Measurements from ENCODE around the gene ALDH1L1. TPM values are rescaled to one million over a fixed set of nuclear protein-coding genes. Genes with fewer than 3 reads are reported as not detected.

ALDH1L1 gene
- polyA plus RNA-seq, 2 donors = 3.6 to 5.0 TPM

DNA sequence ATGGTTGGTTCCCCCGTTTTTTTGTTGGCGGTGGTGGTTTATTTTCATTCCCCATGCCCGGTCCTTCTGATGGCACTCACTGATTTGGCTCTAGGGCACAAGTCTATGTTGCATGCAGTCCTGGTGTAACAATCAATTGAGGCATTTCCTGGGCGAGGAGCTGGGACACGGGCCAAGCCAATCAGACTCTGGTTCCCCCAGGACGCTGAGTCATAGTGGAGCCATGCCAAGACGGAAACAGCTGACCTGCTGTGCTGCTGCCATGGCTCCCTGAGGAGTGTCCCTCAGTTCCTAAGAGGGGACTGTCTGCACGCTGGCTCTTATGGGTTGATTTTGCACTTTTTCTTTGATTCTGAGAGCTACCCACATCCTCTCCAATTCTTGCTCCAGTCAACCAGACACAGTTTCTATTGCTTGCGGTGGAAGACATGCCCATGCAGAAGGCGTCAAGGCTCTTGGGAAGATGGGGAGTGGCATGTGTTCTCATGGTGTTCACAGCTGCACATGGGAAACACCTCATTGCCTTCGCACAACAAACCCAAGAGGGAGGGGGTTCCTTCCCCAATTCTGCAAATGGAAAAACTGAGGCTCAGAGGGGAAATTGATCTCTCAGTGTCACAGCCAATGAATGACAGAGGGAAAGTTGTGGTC is 28.3 kb upstream of the ALDH1L1 start:
- Histone ChIP-seq H3K27ac (ENCODE audit: low read depth in 2 of 2, low read length in 1 of 2) (no peak overlapping the region), H3K4me3 (ENCODE audit: low read depth in 1 of 2, low read length in 2 of 2) (no peak overlapping the region), H3K4me1 (ENCODE audit: control insufficient read depth in 2 of 2, insufficient read depth in 2 of 2, low read length in 1 of 2) (peaks cover 0 to 5% of the 10 kb centered on the region in 2 donors), H3K36me3 (ENCODE audit: control insufficient read depth in 2 of 2, insufficient read depth in 2 of 2, low read length in 1 of 2) (no peaks in the 10 kb centered on the region), H3K27me3 (ENCODE audit: control insufficient read depth in 1 of 2, insufficient read depth in 2 of 2, low read length in 2 of 2) (no peaks in the 10 kb centered on the region), H3K9me3 (ENCODE audit: control insufficient read depth in 2 of 2, insufficient read depth in 1 of 2, low read depth in 1 of 2, low read length in 1 of 2) (peaks cover 0 to 4% of the 10 kb centered on the region in 2 donors)
- 50 to 55% methylated on average over 11 of the region's 11 CpGs for WGBS, 2 donors

DNA sequence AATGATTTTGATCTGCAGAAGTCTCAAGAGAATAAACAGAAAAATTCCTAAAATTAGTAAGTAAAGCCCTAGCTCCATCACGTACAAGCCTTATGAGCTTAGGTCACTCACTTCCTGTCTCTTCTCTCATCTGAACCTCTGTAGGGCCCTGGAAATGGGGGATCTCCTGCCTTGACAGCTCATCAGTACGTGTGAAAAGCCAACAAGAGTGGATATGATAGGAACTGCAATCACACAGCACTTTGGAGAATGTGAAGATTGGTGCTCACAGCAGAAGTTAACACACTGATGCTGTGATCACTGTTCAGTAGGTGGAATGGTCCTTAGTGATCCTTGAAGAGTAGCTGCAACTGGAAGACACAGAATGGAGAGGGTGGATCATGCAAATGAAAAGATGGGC is 27.8 kb upstream of the ALDH1L1 start:
- H3K9me3 ChIP-seq (ENCODE audit: control insufficient read depth in 2 of 2, insufficient read depth in 1 of 2, low read depth in 1 of 2, low read length in 1 of 2) = peaks cover 0 to 4% of the 10 kb centered on the region in 2 donors

GRCh38 chr3:126207166-126207565 is 26.8 kb upstream of the ALDH1L1 start:
- Histone ChIP-seq H3K4me3 (ENCODE audit: low read depth in 1 of 2, low read length in 2 of 2) (no peak overlapping the region), H3K27ac (ENCODE audit: low read depth in 2 of 2, low read length in 1 of 2) (no peak overlapping the region), H3K36me3 (ENCODE audit: control insufficient read depth in 2 of 2, insufficient read depth in 2 of 2, low read length in 1 of 2) (no peaks in the 10 kb centered on the region), H3K27me3 (ENCODE audit: control insufficient read depth in 1 of 2, insufficient read depth in 2 of 2, low read length in 2 of 2) (no peaks in the 10 kb centered on the region), H3K9me3 (ENCODE audit: control insufficient read depth in 2 of 2, insufficient read depth in 1 of 2, low read depth in 1 of 2, low read length in 1 of 2) (peaks cover 0 to 4% of the 10 kb centered on the region in 2 donors), H3K4me1 (ENCODE audit: control insufficient read depth in 2 of 2, insufficient read depth in 2 of 2, low read length in 1 of 2) (no peaks in the 10 kb centered on the region)
- WGBS, 2 donors = 94 to 97% methylated on average over 5 of the region's 5 CpGs

More for the DNA sequence above, 27.8 kb upstream of the ALDH1L1 start:
- Histone ChIP-seq H3K4me3 (ENCODE audit: low read depth in 1 of 2, low read length in 2 of 2) (no peak overlapping the region), H3K36me3 (ENCODE audit: control insufficient read depth in 2 of 2, insufficient read depth in 2 of 2, low read length in 1 of 2) (no peaks in the 10 kb centered on the region), H3K4me1 (ENCODE audit: control insufficient read depth in 2 of 2, insufficient read depth in 2 of 2, low read length in 1 of 2) (no peaks in the 10 kb centered on the region), H3K27me3 (ENCODE audit: control insufficient read depth in 1 of 2, insufficient read depth in 2 of 2, low read length in 2 of 2) (no peaks in the 10 kb centered on the region), H3K27ac (ENCODE audit: low read depth in 2 of 2, low read length in 1 of 2) (no peak overlapping the region)
- WGBS, 2 donors = 65 to 67% methylated on average over 2 of the region's 2 CpGs

DNA sequence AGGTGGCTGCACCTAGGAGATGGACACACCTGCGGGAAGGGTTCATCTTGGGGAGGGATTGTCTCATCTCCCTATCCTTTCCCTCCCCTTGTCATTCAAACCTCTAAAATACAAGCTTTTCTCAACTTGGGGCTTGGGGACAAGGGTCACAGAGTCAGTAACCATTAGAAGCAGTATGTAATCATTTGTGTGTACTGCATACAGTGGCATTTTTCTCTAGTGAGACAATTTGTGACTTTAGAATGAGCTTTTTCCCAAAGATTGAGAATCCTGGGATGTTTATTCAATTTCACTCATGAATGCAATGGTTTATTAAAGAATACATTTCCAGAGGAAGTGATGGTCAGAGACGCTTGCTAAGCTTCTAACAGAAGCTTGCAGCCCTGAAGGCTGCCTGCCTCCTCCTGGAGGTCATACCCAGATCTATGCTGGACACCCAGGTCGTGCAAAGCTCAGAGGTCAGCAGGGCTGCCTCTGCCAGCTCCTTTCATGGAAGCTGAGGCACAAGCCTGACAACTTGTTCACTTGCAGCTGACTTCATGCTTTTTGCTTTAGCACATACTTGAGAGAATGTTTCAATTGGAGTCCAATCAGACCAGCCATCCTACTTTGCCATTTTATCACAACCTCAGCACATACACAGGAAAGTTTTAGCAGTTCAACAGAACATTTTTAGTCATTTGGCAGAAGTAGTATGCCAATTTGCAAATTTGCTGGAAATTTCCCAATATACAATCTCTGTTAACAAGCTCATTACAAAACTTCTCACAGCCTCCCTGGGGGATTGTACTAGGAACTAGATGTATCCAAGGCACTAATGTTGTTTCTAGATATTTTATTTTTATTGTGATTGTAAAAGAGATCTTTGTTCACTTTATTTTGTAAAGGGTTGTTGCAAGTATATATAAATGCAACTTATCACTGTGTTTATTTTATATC is 25.6 kb upstream of the ALDH1L1 start:
- no peaks in the 10 kb centered on the region for H3K27me3 ChIP-seq (ENCODE audit: control insufficient read depth in 1 of 2, insufficient read depth in 2 of 2, low read length in 2 of 2)
- 64 to 73% methylated on average over 3 of the region's 3 CpGs for WGBS, 2 donors
- H3K27ac ChIP-seq (ENCODE audit: low read depth in 2 of 2, low read length in 1 of 2) = no peak overlapping the region
- H3K36me3 ChIP-seq (ENCODE audit: control insufficient read depth in 2 of 2, insufficient read depth in 2 of 2, low read length in 1 of 2) = no peaks in the 10 kb centered on the region
- no peak overlapping the region for H3K4me3 ChIP-seq (ENCODE audit: low read depth in 1 of 2, low read length in 2 of 2)
- peaks cover 0 to 4% of the 10 kb centered on the region in 2 donors for H3K9me3 ChIP-seq (ENCODE audit: control insufficient read depth in 2 of 2, insufficient read depth in 1 of 2, low read depth in 1 of 2, low read length in 1 of 2)
- H3K4me1 ChIP-seq (ENCODE audit: control insufficient read depth in 2 of 2, insufficient read depth in 2 of 2, low read length in 1 of 2) = no peaks in the 10 kb centered on the region

DNA sequence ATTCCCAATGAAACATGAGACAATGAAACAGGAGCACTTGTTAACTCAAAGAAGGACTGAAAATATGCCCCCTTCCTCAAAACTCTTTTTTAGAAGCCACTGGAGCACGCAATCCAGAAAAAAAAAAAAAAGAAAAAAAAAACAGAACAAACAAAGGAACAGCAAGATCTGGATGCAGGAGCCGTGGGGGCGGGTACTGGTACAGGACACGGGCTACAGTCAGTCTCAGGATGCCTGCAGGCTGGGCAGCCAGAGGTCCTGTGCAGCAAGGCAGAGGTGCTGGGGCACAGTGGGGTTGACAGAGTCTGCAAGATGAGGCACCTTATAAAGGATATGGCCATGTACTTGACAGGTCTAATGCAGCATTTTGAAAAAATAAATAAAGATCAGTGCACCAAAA is 22.3 kb upstream of the ALDH1L1 start:
- 58 to 64% methylated on average over 4 of the region's 4 CpGs for WGBS, 2 donors
- H3K36me3 ChIP-seq (ENCODE audit: control insufficient read depth in 2 of 2, insufficient read depth in 2 of 2, low read length in 1 of 2) = no peaks in the 10 kb centered on the region

DNA sequence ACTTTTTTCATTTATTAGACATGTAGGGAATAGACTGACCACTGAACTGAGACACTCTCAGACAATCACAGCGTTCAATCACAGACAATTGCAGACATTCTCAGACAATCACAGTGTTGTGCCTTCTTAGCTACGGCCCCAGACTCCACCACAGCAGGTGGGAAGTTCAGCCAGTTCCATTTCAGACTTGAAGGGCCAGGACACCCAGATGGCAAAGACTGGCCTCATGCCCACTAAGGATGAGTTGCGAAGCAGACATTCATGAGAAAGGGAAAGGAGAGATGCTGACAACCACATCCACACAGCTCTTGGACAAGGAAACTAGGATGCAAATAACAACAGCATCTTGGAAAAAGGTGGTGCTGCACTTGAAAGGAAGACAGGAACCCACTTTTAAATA is 21.9 kb upstream of the ALDH1L1 start:
- Histone ChIP-seq H3K36me3 (ENCODE audit: control insufficient read depth in 2 of 2, insufficient read depth in 2 of 2, low read length in 1 of 2) (no peaks in the 10 kb centered on the region), H3K27ac (ENCODE audit: low read depth in 2 of 2, low read length in 1 of 2) (no peak overlapping the region), H3K27me3 (ENCODE audit: control insufficient read depth in 1 of 2, insufficient read depth in 2 of 2, low read length in 2 of 2) (no peaks in the 10 kb centered on the region), H3K4me1 (ENCODE audit: control insufficient read depth in 2 of 2, insufficient read depth in 2 of 2, low read length in 1 of 2) (no peaks in the 10 kb centered on the region), H3K4me3 (ENCODE audit: low read depth in 1 of 2, low read length in 2 of 2) (no peak overlapping the region), H3K9me3 (ENCODE audit: control insufficient read depth in 2 of 2, insufficient read depth in 1 of 2, low read depth in 1 of 2, low read length in 1 of 2) (no peaks in the 10 kb centered on the region)
- WGBS, 2 donors = 64 to 72% methylated on average over 3 of the region's 3 CpGs

More for the DNA sequence above, 22.3 kb upstream of the ALDH1L1 start:
- H3K27ac ChIP-seq (ENCODE audit: low read depth in 2 of 2, low read length in 1 of 2) = no peak overlapping the region
- no peaks in the 10 kb centered on the region for H3K27me3 ChIP-seq (ENCODE audit: control insufficient read depth in 1 of 2, insufficient read depth in 2 of 2, low read length in 2 of 2)
- H3K4me1 ChIP-seq (ENCODE audit: control insufficient read depth in 2 of 2, insufficient read depth in 2 of 2, low read length in 1 of 2) = no peaks in the 10 kb centered on the region
- H3K9me3 ChIP-seq (ENCODE audit: control insufficient read depth in 2 of 2, insufficient read depth in 1 of 2, low read depth in 1 of 2, low read length in 1 of 2) = no peaks in the 10 kb centered on the region
- H3K4me3 ChIP-seq (ENCODE audit: low read depth in 1 of 2, low read length in 2 of 2) = no peak overlapping the region

DNA sequence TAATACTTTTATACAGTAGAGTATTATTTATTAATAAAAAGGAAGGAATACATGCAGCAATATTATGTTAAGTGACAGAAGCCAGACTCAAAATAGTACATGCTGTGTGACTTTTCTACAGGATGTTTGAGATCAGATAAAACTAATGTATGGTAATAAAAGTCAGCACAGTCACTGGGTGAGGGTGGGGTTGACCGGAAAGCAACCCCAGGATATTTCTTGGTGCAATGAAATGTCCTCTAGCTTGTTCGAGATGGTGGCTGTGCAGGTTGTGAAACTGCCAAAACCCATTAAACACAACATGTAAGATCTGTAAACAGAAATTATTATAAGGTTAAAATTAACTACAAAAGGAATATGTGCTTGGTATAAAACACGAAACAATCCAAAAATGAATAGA is 20.8 kb upstream of the ALDH1L1 start:
- H3K27ac ChIP-seq (ENCODE audit: low read depth in 2 of 2, low read length in 1 of 2) = no peak overlapping the region
- no peak overlapping the region for H3K4me3 ChIP-seq (ENCODE audit: low read depth in 1 of 2, low read length in 2 of 2)
- H3K4me1 ChIP-seq (ENCODE audit: control insufficient read depth in 2 of 2, insufficient read depth in 2 of 2, low read length in 1 of 2) = no peaks in the 10 kb centered on the region
- H3K27me3 ChIP-seq (ENCODE audit: control insufficient read depth in 1 of 2, insufficient read depth in 2 of 2, low read length in 2 of 2) = no peaks in the 10 kb centered on the region
- H3K36me3 ChIP-seq (ENCODE audit: control insufficient read depth in 2 of 2, insufficient read depth in 2 of 2, low read length in 1 of 2) = no peaks in the 10 kb centered on the region
- 64 to 67% methylated on average over 3 of the region's 3 CpGs for WGBS, 2 donors
- no peaks in the 10 kb centered on the region for H3K9me3 ChIP-seq (ENCODE audit: control insufficient read depth in 2 of 2, insufficient read depth in 1 of 2, low read depth in 1 of 2, low read length in 1 of 2)

- Histone ChIP-seq H3K4me3 (ENCODE audit: low read depth in 1 of 2, low read length in 2 of 2) (no peak overlapping the region), H3K36me3 (ENCODE audit: control insufficient read depth in 2 of 2, insufficient read depth in 2 of 2, low read length in 1 of 2) (no peaks in the 10 kb centered on the region), H3K4me1 (ENCODE audit: control insufficient read depth in 2 of 2, insufficient read depth in 2 of 2, low read length in 1 of 2) (no peaks in the 10 kb centered on the region), H3K27me3 (ENCODE audit: control insufficient read depth in 1 of 2, insufficient read depth in 2 of 2, low read length in 2 of 2) (no peaks in the 10 kb centered on the region), H3K27ac (ENCODE audit: low read depth in 2 of 2, low read length in 1 of 2) (no peak overlapping the region), H3K9me3 (ENCODE audit: control insufficient read depth in 2 of 2, insufficient read depth in 1 of 2, low read depth in 1 of 2, low read length in 1 of 2) (no peaks in the 10 kb centered on the region)
- 64 to 70% methylated on average over 3 of the region's 3 CpGs for WGBS, 2 donors
These were observed 20.1 kb upstream of the ALDH1L1 start for GRCh38 chr3:126200534-126200933.

GRCh38 chr3:126199256-126199655 is 18.9 kb upstream of the ALDH1L1 start:
- Histone ChIP-seq H3K9me3 (ENCODE audit: control insufficient read depth in 2 of 2, insufficient read depth in 1 of 2, low read depth in 1 of 2, low read length in 1 of 2) (no peaks in the 10 kb centered on the region), H3K4me3 (ENCODE audit: low read depth in 1 of 2, low read length in 2 of 2) (no peak overlapping the region), H3K27ac (ENCODE audit: low read depth in 2 of 2, low read length in 1 of 2) (no peak overlapping the region), H3K36me3 (ENCODE audit: control insufficient read depth in 2 of 2, insufficient read depth in 2 of 2, low read length in 1 of 2) (no peaks in the 10 kb centered on the region), H3K4me1 (ENCODE audit: control insufficient read depth in 2 of 2, insufficient read depth in 2 of 2, low read length in 1 of 2) (no peaks in the 10 kb centered on the region), H3K27me3 (ENCODE audit: control insufficient read depth in 1 of 2, insufficient read depth in 2 of 2, low read length in 2 of 2) (no peaks in the 10 kb centered on the region)
- 69 to 76% methylated on average over 2 of the region's 2 CpGs for WGBS, 2 donors
